OCI-LY1 (cell line): Measurements from ENCODE around the gene L1CAM.

Source experiments
- H2AFZ ChIP-seq: fragments of 200-600 bp; sonication (generic), shearing (Covaris generic); 2 replicates; pipeline ENCODE4 v1.6.0; 2014; ENCODE audit warnings: antibody characterized with exemption, mild to moderate bottlenecking, low read length
- H3F3A ChIP-seq: fragments of 200-600 bp; sonication (generic), shearing (Covaris generic); 2 replicates; pipeline ENCODE4 v1.6.0; 2014; ENCODE audit warnings: mild to moderate bottlenecking, antibody characterized with exemption, low read length, moderate library complexity; ENCODE audit not compliant: insufficient read depth
- H3K27ac ChIP-seq: fragments of 200-600 bp; sonication (generic); 2 replicates; pipeline ENCODE4 v1.5.1; 2014; ENCODE audit warnings: low read length, mixed run types, mild to moderate bottlenecking, low read depth; ENCODE audit not compliant: poor library complexity, severe bottlenecking
- H3K27me3 ChIP-seq: fragments of 200-600 bp; sonication (generic); 2 replicates; pipeline ENCODE4 v1.6.0; 2014; ENCODE audit warnings: antibody characterized with exemption, mild to moderate bottlenecking, low read length, moderate library complexity; ENCODE audit not compliant: insufficient read depth
- H3K36me3 ChIP-seq: fragments of 200-600 bp; sonication (generic); 2 replicates; pipeline ENCODE4 v1.6.1; 2014; ENCODE audit warnings: mild to moderate bottlenecking, antibody characterized with exemption, low read length, moderate library complexity, mixed read lengths; ENCODE audit not compliant: insufficient read depth
- H3K4me1 ChIP-seq: fragments of 200-600 bp; sonication (generic); 2 replicates; pipeline ENCODE4 v1.5.1; 2014; ENCODE audit warnings: mild to moderate bottlenecking, low read length, moderate library complexity; ENCODE audit not compliant: insufficient read depth, severe bottlenecking
- H3K4me2 ChIP-seq: fragments of 200-600 bp; sonication (generic), shearing (Covaris generic); 2 replicates; pipeline ENCODE4 v1.6.1; 2014; ENCODE audit warnings: low read length
- H3K4me3 ChIP-seq: fragments of 200-600 bp; sonication (generic); 2 replicates; pipeline ENCODE4 v1.5.1; 2014; ENCODE audit warnings: low read length, low read depth, mild to moderate bottlenecking, mixed read lengths; ENCODE audit not compliant: poor library complexity, severe bottlenecking
- H3K79me2 ChIP-seq: fragments of 200-600 bp; shearing (Covaris generic); 2 replicates; pipeline ENCODE4 v1.6.1; 2016; ENCODE audit warnings: mixed run types, low read length, mixed read lengths; ENCODE audit not compliant: insufficient read depth
- H3K9ac ChIP-seq: fragments of 200-600 bp; sonication (generic), shearing (Covaris generic); 2 replicates; pipeline ENCODE4 v1.6.1; 2014; ENCODE audit warnings: mild to moderate bottlenecking, low read length, mixed read lengths
- H3K9me2 ChIP-seq: fragments of 200-600 bp; sonication (generic), shearing (Covaris generic); 2 replicates; pipeline ENCODE4 v1.6.1; 2014; ENCODE audit warnings: low read depth, mild to moderate bottlenecking, low read length, mixed read lengths
- H3K9me3 ChIP-seq: fragments of 200-600 bp; shearing (Covaris generic); 2 replicates; pipeline ENCODE4 v1.6.1; 2014; ENCODE audit warnings: low read length, mixed read lengths
- H4K20me1 ChIP-seq: fragments of 200-600 bp; sonication (generic), shearing (Covaris generic); 2 replicates; pipeline ENCODE4 v1.6.0; 2016; ENCODE audit warnings: mild to moderate bottlenecking, low read length; ENCODE audit not compliant: insufficient read depth
- EZH2 ChIP-seq: fragments of 200-600 bp; sonication (generic), shearing (Covaris generic); IDR thresholded peaks from 2 replicates; pipeline ENCODE4 v1.8.0; 2017; ENCODE audit warnings: borderline replicate concordance, mixed run types, mild to moderate bottlenecking, antibody characterized with exemption, low read length, moderate library complexity, mixed read lengths
- TF ChIP-seq, protein P1 (sequence below): fragments of 200-600 bp; sonication (generic), shearing (Covaris generic); IDR thresholded peaks from 2 replicates; pipeline ENCODE4 v1.5.1; 2017; ENCODE audit warnings: mild to moderate bottlenecking, antibody characterized with exemption, low read length, moderate library complexity, mixed read lengths

Gene L1CAM

DNA sequence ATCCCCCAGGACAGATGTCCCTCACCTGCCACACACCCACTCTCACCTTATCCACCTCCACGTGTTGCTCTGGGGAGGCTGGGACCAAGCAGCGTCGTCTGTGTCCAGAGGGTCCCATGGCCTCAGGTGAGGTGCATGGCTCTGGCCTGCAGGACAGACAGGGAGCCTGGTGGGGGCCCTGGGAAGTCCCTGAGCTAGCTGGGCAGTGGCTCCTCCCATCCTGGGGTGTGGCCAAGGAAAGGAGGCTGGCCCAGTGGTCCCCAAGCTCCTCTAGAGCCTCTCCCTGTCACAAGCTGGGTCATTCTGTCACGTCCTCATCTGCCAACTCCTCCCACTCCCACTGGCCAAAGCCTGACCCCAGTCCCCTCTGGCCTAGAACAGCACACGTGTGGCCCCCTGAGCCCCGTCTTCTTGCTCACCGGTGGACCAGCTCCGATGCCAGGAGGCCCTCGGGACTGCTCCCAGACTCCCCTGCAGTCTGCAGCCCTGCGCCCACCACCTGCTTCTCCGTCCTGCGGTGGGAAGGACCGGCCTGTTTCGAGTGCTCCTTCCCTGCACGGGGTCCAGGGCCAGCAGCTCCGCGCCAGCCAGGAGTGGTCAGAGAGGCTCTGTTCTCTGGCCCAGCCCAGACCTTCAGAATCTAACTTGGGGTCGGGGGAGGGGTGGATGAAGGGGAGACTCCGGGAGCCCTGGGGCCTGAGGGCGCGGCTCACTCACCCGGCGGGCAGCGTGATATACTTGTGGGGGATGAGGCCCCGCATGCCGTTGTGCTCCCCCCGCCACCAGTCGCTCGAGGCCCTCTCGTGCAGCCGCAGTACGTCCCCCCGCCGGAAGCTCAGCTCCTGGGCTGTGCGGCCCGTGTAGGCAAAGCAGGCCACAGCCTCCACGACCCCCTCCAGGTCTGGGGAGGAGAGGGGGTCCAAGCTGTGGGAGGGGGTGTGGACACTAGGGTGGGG lies 23.3 kb upstream of the L1CAM start:
- H3K4me1 ChIP-seq = peaks cover 8% of the 10 kb centered on the region
- H3K9me3 ChIP-seq = no peaks in the 10 kb centered on the region
- no peak for TF ChIP-seq EZH2
- TF ChIP-seq, protein P1, sequence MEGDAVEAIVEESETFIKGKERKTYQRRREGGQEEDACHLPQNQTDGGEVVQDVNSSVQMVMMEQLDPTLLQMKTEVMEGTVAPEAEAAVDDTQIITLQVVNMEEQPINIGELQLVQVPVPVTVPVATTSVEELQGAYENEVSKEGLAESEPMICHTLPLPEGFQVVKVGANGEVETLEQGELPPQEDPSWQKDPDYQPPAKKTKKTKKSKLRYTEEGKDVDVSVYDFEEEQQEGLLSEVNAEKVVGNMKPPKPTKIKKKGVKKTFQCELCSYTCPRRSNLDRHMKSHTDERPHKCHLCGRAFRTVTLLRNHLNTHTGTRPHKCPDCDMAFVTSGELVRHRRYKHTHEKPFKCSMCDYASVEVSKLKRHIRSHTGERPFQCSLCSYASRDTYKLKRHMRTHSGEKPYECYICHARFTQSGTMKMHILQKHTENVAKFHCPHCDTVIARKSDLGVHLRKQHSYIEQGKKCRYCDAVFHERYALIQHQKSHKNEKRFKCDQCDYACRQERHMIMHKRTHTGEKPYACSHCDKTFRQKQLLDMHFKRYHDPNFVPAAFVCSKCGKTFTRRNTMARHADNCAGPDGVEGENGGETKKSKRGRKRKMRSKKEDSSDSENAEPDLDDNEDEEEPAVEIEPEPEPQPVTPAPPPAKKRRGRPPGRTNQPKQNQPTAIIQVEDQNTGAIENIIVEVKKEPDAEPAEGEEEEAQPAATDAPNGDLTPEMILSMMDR = no peak
- no peaks in the 10 kb centered on the region for H3K9me2 ChIP-seq
- H3K36me3 ChIP-seq = peaks cover 22% of the 10 kb centered on the region
- H3K79me2 ChIP-seq = no peaks in the 10 kb centered on the region
- H4K20me1 ChIP-seq = no peaks in the 10 kb centered on the region
- H2AFZ ChIP-seq = no peak overlapping the region
- H3K27ac ChIP-seq = no peak overlapping the region
- no peak overlapping the region for H3K4me2 ChIP-seq
- no peaks in the 10 kb centered on the region for H3F3A ChIP-seq
- no peaks in the 10 kb centered on the region for H3K27me3 ChIP-seq
- H3K4me3 ChIP-seq = no peak overlapping the region
- no peak overlapping the region for H3K9ac ChIP-seq

DNA sequence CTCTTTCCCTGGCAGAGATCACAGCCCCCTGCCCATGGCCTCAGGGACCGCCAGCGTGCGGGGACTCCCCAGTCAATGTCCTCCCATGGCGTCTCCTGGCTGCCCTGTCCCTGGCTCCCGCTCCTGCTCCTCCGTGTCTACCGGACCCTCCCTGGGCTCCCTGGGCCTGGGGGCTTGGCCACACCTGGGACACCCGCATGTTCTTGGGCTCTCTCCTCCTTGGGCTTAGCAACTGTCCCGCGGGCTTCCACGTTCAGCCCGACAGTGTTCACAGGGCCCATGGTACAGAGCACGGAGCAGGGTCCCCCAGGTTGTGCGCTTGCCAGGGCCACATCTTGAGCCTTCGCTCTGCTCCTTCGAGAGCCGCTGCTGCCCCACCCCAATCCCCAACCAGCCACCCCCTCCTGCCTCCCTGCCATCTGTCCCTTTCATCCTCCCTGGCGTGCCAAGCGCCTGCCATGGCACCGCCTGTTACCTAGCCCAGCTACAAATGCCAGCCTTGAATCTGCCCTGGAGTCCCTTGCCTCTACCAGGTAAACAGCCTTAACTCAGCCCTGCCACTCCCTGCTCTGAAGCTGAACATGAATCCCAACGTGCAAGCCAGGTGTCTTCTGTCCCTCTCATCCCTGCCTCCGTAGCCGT lies 22.4 kb upstream of the L1CAM start:
- Histone ChIP-seq H3K27me3 (no peaks in the 10 kb centered on the region), H3K4me1 (peaks cover 18% of the 10 kb centered on the region), H3K27ac (no peak overlapping the region), H3K36me3 (peaks cover 17% of the 10 kb centered on the region), H3K9me2 (no peaks in the 10 kb centered on the region), H3K9me3 (no peaks in the 10 kb centered on the region), H2AFZ (no peak overlapping the region), H3F3A (no peaks in the 10 kb centered on the region), H3K4me3 (no peak overlapping the region), H3K9ac (no peak overlapping the region), H4K20me1 (no peaks in the 10 kb centered on the region), H3K4me2 (no peak overlapping the region), H3K79me2 (no peaks in the 10 kb centered on the region)
- no peak for TF ChIP-seq EZH2
- TF ChIP-seq, protein P1 = no peak

DNA sequence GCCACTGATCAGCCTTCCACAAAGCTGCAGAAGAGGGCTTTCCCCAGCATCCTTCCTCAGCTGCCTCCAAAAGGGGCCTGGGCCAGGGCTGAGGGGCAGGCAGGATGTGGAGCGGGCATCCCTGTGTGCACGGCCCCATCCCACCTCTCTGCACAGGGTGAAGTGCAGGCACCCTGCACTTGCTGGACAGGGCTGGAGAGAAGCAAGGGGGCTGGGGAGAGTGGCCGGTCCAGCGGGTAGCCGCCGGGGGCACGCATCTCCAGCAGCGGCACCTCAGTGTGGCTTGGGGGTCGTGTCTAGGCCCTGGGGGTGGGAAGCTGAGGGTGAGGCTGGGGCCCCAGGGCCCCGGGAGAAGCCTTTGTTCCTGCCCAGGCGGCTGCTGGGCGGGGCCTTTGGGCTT lies 21.5 kb upstream of the L1CAM start:
- no peaks in the 10 kb centered on the region for H4K20me1 ChIP-seq
- TF ChIP-seq, protein P1 = no peak
- TF ChIP-seq EZH2 = no peak
- H3K36me3 ChIP-seq = peaks cover 11% of the 10 kb centered on the region; the same call in 1 of the 2 replicates
- no peaks in the 10 kb centered on the region for H3K9me3 ChIP-seq
- no peak overlapping the region for H3K9ac ChIP-seq
- H3K9me2 ChIP-seq = no peaks in the 10 kb centered on the region
- H3K4me1 ChIP-seq = peaks cover 27% of the 10 kb centered on the region
- H3K4me3 ChIP-seq = no peak overlapping the region
- H3K27me3 ChIP-seq = no peaks in the 10 kb centered on the region
- no peaks in the 10 kb centered on the region for H3F3A ChIP-seq
- H2AFZ ChIP-seq = no peak overlapping the region
- H3K27ac ChIP-seq = no peak overlapping the region
- H3K79me2 ChIP-seq = no peaks in the 10 kb centered on the region
- no peak overlapping the region for H3K4me2 ChIP-seq
